ENCODE data around the gene ZEB2. TPM values are rescaled to one million over a fixed set of nuclear protein-coding genes. Genes with fewer than 3 reads are reported as not detected.

Gene ZEB2
- total and polyA plus RNA-seq, 7 donors: 8.1 to 70.6 (median 51.0) TPM

DNA sequence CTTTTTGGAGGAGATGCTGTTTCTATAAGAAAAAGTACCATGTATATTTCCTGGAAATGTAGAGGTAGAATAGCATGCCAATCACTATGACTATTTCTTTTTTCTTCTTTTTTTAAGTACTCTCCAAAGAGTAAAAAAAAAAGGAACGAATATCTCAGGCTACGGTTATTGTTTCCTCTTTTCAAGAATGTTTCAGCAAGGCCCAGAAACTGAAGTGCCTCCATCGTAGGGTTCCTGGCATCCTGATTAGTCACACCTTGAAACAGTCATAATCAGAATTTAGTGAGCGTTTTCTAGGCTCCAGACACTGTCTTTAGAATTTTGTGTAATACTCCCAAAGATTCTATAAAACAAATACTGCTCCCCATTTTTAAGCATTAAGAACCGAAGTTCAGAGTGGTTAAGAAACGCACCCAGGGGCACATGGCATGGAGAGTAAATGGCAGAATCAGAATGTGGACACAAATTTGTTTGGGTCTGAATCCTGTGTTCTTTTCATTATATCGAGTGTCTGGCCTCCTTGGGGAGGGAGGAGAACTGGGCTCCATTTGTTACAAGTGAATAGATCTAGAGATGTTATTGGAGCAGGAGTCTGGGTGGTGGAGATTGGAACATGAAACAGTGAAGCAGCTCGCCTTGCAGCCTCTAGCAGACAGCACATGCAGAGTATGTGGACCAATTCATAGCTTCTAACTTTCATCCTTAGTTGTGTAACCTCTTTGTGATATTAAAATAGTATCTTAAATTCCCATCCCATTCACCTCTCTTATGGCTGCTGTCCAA lies 26.7 kb downstream of the ZEB2 start:
- 63 to 72% methylated on average over 8 of the region's 8 CpGs for WGBS, 2 donors
- peaks cover 0 to 6% (median 2%) of the 10 kb centered on the region in 4 donors for H3K4me1 ChIP-seq
- intact Hi-C loops (cut with DNase I): no loop called here
- no peak for TF ChIP-seq EP300 (IDR thresholded peaks at IDR 0.05)
- TF ChIP-seq POLR2AphosphoS5 (IDR thresholded peaks at IDR 0.05): no peak
- TF ChIP-seq, protein P1, sequence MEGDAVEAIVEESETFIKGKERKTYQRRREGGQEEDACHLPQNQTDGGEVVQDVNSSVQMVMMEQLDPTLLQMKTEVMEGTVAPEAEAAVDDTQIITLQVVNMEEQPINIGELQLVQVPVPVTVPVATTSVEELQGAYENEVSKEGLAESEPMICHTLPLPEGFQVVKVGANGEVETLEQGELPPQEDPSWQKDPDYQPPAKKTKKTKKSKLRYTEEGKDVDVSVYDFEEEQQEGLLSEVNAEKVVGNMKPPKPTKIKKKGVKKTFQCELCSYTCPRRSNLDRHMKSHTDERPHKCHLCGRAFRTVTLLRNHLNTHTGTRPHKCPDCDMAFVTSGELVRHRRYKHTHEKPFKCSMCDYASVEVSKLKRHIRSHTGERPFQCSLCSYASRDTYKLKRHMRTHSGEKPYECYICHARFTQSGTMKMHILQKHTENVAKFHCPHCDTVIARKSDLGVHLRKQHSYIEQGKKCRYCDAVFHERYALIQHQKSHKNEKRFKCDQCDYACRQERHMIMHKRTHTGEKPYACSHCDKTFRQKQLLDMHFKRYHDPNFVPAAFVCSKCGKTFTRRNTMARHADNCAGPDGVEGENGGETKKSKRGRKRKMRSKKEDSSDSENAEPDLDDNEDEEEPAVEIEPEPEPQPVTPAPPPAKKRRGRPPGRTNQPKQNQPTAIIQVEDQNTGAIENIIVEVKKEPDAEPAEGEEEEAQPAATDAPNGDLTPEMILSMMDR (IDR thresholded peaks at IDR 0.05): no peak
- no peak overlapping the region for H3K4me3 ChIP-seq
- H3K9me3 ChIP-seq: no peaks in the 10 kb centered on the region
- H3K27ac ChIP-seq: no peak overlapping the region
- no peaks in the 10 kb centered on the region for H3K36me3 ChIP-seq
- no peak for DNase-seq
- no peaks in the 10 kb centered on the region for H3K27me3 ChIP-seq

DNA sequence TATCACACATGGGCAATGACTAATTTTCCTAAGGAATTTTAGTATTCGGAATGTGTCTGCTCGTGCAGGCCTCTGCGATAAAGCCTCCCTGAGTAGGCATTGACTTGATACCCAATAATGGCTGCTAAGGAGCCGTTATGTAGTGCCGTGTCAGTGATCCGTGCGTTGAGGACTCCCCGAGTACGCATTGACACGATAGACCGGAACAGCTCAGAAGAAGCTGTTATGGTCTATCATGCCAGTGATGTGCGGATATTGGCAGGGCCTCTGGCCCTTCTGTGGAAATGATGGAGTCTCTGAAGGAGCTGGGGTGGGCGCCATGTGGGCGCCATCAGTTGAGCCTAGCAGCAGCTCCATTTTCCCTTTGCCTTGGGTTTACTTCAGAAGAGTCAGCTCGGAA lies 29.1 kb downstream of the ZEB2 start:
- Histone ChIP-seq H3K4me3 (no peak overlapping the region), H3K27ac (no peak overlapping the region), H3K27me3 (no peaks in the 10 kb centered on the region), H3K9me3 (no peaks in the 10 kb centered on the region), H3K36me3 (no peaks in the 10 kb centered on the region), H3K4me1 (peaks cover 0 to 6% (median 1%) of the 10 kb centered on the region in 4 donors)
- WGBS, 2 donors: 91 to 93% methylated on average over 15 of the region's 15 CpGs
- no peak for DNase-seq
- intact Hi-C loops (cut with DNase I): no loop called here
- TF ChIP-seq, protein P1 (IDR thresholded peaks at IDR 0.05): no peak
- TF ChIP-seq EP300 (IDR thresholded peaks at IDR 0.05) (no peak), POLR2A (IDR thresholded peaks at IDR 0.05) (no peak), POLR2AphosphoS5 (IDR thresholded peaks at IDR 0.05) (no peak)

DNA sequence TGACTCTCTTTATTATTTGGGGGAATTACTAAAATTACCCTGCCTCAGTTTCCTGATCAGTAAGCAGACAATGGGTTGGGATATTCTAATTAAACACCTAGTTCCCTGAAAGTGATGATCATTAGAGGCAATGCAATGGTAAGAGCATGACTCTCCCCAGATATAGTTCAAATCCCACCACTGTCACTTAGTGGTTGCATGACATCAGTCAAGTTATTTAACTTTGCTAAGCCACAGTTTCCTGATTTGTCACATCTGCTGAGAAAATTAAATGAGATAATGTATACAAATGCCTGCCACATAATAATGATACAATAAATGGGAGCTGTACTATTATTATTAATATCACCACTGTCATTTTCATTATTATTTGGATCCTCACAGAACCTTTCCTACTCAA lies 29.9 kb downstream of the ZEB2 start:
- Histone ChIP-seq H3K9me3 (no peaks in the 10 kb centered on the region), H3K36me3 (no peaks in the 10 kb centered on the region), H3K27me3 (no peaks in the 10 kb centered on the region), H3K27ac (no peak overlapping the region), H3K4me3 (no peak overlapping the region), H3K4me1 (peaks cover 0 to 9% (median 0%) of the 10 kb centered on the region in 4 donors)
- intact Hi-C loops (cut with DNase I): no loop called here
- DNase-seq: no peak
- TF ChIP-seq, protein P1 (IDR thresholded peaks at IDR 0.05): no peak
- no peak for TF ChIP-seq POLR2AphosphoS5 (IDR thresholded peaks at IDR 0.05)
- TF ChIP-seq EP300 (IDR thresholded peaks at IDR 0.05): no peak

DNA sequence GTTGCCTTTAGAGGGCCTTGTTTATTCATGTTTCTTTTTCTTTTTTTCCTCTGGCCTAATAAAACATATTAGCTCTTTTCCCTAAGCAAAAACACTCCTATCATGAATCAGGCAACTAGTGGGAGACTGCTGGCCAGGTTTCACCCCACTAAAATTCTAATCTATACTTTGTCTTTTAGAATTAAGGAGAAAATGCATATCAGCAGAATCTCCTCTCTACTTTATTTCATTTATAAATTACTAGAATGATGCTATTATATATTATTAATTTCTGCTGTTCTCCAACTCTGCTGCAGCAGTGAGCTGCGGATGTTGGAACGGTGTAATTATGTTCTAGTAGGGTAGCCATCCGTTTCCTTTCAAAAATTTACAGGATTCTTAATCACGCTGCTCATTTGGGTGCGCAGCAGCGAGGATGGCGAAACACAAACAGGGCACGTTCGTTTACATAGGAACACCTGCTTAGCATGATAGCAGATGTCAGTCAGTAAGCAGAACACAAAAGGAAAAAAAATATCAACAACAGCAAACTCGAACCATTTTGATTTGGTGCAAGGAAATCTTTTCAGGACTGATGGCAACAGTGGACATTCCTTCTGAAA lies 30.5 kb downstream of the ZEB2 start:
- no peak for DNase-seq
- no peaks in the 10 kb centered on the region for H3K27me3 ChIP-seq
- TF ChIP-seq, protein P1 (IDR thresholded peaks at IDR 0.05): no peak
- no peak for TF ChIP-seq POLR2A (IDR thresholded peaks at IDR 0.05)
- no peak for TF ChIP-seq POLR2AphosphoS5 (IDR thresholded peaks at IDR 0.05)
- WGBS, 2 donors: 35 to 63% methylated on average over 10 of the region's 10 CpGs
- H3K9me3 ChIP-seq: no peaks in the 10 kb centered on the region
- no peaks in the 10 kb centered on the region for H3K36me3 ChIP-seq
- peaks cover 0 to 8% (median 1%) of the 10 kb centered on the region in 4 donors for H3K4me1 ChIP-seq
- intact Hi-C loops (cut with DNase I): no loop called here
- no peak overlapping the region for H3K4me3 ChIP-seq
- no peak overlapping the region for H3K27ac ChIP-seq

All from sigmoid colon (tissue), 7 donors.